Measurements from ENCODE around the gene GORASP2.

GORASP2 gene

GRCh38 chr2:170968205-170969003 is 39.4 kb downstream of the GORASP2 start:
- no peak for DNase-seq

- DNase-seq: no peak
Observed at GRCh38 chr2:170969030-170969429, 40.0 kb downstream of the GORASP2 start.

GRCh38 chr2:170969872-170970496 is 40.9 kb downstream of the GORASP2 start:
- no peak for DNase-seq

- no peak for DNase-seq
Observed at GRCh38 chr2:170971071-170971470, 42.0 kb downstream of the GORASP2 start.

- DNase-seq: no peak
Observed at GRCh38 chr2:170972296-170973224, 43.5 kb downstream of the GORASP2 start.

GRCh38 chr2:170973225-170973491 is 44.1 kb downstream of the GORASP2 start:
- DNase-seq: no peak

- DNase-seq: peak; percentile 90
Observed at GRCh38 chr2:170973492-170974303, 44.6 kb downstream of the GORASP2 start.

GRCh38 chr2:170974304-170974993 is 45.4 kb downstream of the GORASP2 start:
- DNase-seq: no peak

- DNase-seq: no peak
Observed at GRCh38 chr2:170975127-170975942, 46.3 kb downstream of the GORASP2 start.

GRCh38 chr2:170975943-170976270 is 46.9 kb downstream of the GORASP2 start:
- DNase-seq: no peak

- DNase-seq: no peak
Observed at GRCh38 chr2:170984079-170984478, 55.0 kb downstream of the GORASP2 start.

GRCh38 chr2:170985407-170985806 is 56.4 kb downstream of the GORASP2 start:
- DNase-seq: no peak

- no peak for DNase-seq
Observed at GRCh38 chr2:170986566-170987258, 57.7 kb downstream of the GORASP2 start.

GRCh38 chr2:170991398-170992182 is 62.5 kb downstream of the GORASP2 start:
- no peak for DNase-seq

GRCh38 chr2:170996316-170996715 is 67.3 kb downstream of the GORASP2 start:
- no peak for DNase-seq

GRCh38 chr2:170997893-170998597 is 69.0 kb downstream of the GORASP2 start:
- DNase-seq: no peak

- no peak for DNase-seq
Observed at GRCh38 chr2:170999654-171000053, 70.6 kb downstream of the GORASP2 start.

- no peak for DNase-seq
Observed at GRCh38 chr2:171004363-171004762, 75.3 kb downstream of the GORASP2 start.

GRCh38 chr2:171004833-171005232 is 75.8 kb downstream of the GORASP2 start:
- DNase-seq: no peak
